ENCODE data around the gene TEAD1.

GRCh38 chr11:12674571-12674935, 332 bp downstream of the TEAD1 start:
- no peak for TF ChIP-seq CTCF (optimal IDR thresholded peaks at IDR 0.05 in 1 of 3, IDR thresholded peaks at IDR 0.05 in 1 of 3, conservative IDR thresholded peaks at IDR 0.05 in 1 of 3; ENCODE audit: extremely low read depth in 1 of 3, insufficient read depth in 2 of 3, low read length in 3 of 3)
- TF ChIP-seq EZH2 (IDR thresholded peaks at IDR 0.05; ENCODE audit: low read length) = no peak
